Hematopoietic multipotent progenitor cell treated with erythropoietin and hydrocortisone succinate and interleukin-3 and kit ligand, for 4 days (in vitro differentiated cells): ENCODE data around the gene ERFL.

Experiments used
- DNase-seq: peaks from one replicate; pipeline ENCODE4 v3.0.0-alpha.2; 2015

ERFL gene

GRCh38 chr19:41912899-41913537, 15.2 kb downstream of the ERFL start:
- no peak for DNase-seq

DNA sequence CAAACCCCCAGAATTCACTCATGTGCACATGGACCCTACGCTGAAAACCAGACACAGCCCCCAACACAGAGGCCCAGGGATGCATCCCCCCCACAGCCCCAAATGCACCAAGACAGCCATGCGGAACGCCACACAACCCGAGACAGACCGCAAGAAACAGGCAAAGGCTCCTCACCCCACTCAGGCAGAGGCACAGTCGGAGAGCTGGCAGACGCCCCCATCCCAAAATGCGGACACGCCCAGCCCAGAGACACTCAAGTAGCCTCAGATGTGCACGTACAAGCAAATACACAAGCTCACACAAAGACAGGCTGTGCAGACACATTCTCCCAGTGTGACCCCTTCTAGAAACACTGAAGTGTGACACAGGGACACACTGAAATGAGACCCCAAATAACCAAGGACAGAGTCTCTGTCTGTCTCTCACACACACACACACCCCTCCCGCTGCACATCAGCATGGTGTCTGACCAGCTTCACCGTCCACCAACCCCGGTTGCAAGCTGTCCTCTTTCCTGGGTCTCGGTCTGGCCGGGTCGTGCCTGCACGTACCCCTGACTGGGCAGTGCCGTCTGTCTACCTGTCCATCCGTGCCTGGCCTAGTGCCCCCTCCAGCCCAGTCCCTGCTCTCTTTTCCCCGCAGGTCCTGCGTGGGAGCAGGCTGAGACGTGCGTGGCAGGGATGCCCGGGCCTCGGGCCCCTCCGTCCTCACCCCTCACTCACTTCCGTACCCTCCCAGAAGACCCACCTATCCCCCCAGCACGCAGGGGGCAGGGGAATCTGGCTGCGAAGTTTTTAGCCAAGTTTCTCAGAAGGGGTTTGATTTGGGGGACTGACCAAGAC, 16.1 kb downstream of the ERFL start:
- DNase-seq: no peak

DNA sequence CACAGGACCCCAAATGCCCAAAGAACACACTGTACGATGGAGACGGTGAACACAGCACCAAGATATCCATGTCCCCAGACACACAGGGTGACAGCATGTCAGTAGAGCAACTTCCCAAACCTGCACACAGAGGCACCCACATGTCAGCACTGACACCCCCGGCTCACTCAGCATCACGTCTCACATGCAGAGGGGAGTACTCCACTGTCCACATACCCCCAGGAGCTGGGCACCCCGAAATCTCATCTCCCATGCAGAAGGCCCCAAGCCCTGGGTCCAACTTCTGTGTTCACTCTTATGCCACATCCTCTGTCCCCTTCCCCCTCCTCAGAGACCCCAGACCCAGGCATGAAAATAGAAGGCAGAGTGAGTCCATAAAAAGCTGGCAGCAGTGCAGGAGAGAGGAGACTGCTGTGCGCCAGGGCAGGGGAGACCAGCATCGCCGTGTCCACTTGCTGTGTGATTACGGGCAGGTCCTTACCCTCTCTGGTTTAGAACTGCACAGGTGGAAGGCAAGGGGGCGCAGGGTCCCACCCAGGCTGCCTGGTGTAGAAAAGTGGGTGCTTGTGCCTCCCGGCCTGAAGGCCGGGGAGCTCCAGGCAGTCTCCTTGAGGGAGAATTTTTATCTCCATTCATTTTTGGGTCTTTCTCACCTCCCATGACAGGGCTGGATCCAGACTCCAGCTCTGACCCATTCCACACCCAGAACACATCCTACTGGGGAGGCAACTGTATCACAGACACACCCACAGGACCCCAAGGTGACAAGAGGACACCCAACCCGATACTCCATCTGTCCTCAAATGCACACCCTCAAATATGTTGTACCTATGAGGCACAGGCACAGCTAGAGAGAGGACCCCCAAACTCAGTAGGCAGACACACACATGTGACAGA, 17.0 kb downstream of the ERFL start:
- DNase-seq: no peak

DNA sequence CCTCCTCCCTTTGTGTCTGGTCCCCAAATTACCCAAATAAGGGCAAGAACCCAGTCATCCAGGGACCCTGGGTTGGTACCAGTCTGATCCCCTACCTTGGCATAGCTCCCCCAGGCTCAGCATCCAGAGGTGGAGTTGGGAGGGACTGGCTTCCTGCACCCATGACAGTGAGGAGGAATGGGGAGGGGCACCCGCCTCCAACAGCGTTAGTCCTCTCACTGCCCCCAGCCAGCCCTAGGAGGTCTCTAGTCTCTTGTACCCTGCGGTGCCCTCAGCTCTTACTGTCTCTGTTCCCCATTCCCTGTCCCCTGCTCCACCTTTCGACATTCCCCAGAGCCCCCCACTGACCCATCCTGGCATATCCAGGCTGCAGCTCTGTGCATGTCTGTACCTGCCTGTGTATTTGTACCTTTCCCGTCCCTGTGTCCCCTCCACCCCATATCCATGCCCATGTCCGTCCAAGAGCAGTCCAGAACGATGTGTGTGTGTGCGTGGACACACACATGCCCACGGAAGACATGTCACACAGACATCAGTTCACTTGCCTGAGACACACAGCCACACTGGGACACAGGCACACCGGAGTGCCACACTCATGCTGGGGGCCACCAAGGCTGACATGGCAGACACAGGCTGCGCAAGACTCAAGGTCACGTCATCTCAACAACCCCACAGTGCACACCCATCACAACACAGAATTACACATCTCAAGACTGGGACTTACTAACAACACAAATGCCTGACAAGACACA, 17.8 kb downstream of the ERFL start:
- no peak for DNase-seq

- no peak for DNase-seq
These were observed 18.5 kb downstream of the ERFL start for GRCh38 chr19:41909706-41910105.

DNA sequence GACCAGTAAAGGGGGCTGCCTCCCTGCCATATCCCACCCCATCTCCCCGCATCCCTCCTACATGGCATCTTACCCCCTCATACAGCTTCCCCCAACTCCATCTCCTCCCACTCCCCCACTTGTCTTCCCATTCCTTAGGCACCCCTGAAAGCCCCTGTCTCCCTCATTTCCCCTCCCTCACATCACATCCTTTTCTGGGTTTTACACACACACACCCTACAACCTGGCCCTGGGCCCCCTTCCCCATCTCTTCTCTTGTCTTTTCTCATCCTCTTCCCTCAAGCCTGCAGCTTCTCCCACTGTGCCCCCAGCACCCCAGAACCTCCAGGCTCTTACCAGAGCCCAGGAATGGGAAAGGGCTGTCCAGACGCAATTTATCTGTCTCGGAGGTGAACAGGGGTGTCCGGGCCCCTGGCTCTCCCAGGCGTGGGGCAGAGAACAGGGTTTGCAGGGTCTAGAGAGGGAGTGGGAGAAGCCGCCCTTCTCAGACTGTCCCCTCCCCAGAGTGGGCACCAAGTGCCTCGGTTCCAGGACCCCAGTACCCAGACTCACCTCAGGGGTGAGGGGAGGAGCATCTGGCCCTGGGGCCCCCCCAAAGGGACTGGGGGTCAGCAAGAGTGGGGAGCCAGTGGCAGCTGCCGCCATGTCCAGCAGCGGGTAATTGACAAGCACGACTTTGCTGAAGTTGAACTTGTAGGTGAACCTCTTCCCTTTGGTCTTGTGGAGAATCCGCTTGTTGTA, 19.4 kb downstream of the ERFL start:
- DNase-seq: no peak

- no peak for DNase-seq
These were observed 20.1 kb downstream of the ERFL start for GRCh38 chr19:41907994-41908615.

DNA sequence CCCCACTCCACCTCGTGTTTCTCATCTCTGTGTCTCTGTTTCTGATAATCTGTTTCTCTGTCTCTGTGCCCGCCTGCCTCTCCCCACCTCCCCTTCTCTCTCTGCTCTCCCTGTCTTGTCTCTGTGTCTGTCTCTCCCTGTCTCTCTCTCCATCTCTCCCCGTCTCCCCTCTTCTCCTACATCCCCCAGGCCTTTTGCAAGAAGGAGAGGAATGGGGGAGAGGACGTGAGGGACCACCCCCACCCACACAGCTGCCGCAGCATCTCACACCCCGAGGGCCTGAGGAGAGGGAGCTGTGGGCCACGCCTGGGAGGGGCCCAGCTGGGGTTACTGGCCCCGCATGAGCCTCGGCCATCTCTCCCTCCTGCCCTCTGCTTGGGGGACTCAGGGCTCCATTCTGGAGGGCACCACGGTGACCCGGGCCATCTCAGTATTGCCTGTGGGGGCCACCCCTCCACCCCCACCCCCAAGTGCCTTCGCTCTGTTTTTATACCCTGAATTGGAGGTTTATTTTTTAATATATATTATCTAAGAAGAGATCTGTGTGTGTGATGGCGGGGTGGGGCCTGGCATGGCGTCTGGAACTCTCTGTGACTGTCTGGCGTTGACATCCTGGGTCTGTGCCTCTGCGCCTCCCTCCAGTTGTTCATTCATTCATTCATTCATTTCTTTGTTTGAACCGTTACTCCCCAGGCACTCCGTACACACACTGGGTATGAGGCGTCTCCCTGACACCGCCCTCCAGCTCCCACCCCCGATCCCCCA, 21.2 kb downstream of the ERFL start:
- DNase-seq: no peak

DNA sequence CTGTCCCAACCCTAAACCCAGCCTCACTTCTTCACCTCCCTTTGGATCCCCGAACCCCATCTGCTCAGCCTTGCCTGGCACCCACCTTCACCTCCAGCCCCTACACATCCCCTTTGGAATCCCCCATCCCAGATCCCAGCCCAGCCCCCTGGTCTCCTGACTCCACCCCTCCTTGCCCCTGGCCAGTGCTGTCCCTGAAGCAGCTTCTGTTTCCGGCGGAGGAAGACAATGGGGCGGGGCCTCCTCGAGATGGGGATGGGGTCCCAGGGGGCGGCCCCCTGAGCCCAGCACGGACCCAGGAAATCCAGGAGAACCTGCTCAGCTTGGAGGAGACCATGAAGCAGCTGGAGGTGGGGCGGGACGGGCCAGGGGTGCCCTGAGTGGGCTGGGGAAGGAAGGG, 22.0 kb downstream of the ERFL start:
- no peak for DNase-seq

- no peak for DNase-seq
These were observed 22.8 kb downstream of the ERFL start for GRCh38 chr19:41905273-41906002.

- DNase-seq: no peak
These were observed 24.0 kb downstream of the ERFL start for GRCh38 chr19:41904118-41904870.

DNA sequence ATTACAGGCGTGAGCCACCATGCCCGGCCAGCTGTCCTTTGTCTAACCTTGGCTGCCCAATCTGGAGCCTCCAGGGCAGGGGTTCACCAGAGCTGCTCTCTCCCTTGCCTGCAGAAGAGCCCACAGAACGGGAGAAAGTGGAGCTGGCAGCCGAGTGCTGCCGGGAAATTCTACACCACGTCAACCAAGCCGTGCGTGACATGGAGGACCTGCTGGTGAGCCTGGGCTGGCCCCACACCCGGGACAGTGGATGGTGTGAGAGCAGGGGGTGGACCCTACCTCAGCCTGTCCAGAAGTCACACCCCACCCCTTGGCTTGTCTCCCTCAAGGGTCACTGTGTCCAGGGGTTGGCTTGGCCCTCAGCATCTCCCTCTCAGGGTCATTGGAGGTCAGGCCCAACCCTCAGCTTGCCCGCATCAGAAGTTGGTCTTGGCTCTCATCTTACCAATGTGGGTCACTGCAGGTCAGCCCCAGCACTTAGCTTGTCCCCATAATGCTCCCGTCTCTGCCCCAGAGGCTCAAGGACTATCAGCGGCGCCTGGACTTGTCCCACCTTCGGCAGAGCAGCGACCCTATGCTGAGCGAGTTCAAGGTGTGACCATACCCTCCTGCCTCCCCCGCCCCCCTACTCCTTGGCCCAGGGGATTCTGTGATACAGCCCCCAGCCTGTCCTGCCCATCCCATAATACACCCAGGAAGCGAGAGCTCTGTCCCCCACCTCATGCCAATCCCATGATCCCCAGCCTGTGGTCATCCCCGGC, 24.9 kb downstream of the ERFL start:
- DNase-seq: no peak

DNA sequence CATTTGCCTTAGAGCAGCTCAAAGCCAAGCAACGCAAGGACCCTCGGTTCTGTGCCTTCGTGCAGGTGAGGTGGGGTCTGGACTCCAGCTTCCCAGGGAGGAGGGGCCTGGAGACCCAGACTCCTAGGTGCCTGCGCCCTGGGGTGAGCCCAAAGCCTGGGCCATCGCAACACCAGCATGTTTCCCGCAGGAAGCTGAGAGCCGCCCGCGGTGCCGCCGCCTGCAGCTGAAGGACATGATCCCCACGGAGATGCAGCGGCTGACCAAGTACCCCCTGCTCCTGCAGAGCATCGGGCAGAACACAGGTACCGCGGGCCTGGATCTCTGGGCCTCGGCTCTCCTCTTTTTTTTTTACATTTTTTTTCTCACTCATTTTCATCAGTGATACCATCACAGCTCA, 25.7 kb downstream of the ERFL start:
- no peak for DNase-seq

DNA sequence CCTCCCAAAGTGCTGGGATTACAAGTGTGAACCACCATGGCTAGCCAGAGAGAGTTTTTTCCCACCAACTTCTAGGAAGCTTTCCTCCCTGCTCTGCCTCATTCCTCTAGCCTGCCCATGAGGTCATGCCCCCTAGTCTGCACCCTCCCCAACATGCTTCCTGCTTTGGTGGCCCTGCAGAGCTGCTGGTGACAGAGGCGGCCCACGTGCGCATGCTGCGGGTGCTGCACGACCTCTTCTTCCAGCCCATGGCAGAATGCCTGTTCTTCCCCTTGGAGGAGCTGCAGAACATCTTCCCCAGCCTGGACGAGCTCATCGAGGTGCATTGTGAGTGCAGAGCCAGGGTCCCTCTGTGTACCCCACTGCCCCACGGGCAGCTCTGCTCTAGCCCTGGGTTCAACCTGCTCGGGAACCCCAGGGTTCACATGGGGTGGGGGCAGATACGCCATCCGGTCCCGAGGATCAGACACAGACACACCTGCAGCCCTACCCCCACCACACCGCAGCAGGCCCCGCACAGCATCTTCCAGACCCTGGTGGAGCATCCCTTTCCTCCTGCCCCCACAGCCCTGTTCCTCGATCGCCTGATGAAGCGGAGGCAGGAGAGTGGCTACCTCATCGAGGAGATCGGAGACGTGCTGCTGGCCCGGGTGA, 26.4 kb downstream of the ERFL start:
- DNase-seq: no peak

DNA sequence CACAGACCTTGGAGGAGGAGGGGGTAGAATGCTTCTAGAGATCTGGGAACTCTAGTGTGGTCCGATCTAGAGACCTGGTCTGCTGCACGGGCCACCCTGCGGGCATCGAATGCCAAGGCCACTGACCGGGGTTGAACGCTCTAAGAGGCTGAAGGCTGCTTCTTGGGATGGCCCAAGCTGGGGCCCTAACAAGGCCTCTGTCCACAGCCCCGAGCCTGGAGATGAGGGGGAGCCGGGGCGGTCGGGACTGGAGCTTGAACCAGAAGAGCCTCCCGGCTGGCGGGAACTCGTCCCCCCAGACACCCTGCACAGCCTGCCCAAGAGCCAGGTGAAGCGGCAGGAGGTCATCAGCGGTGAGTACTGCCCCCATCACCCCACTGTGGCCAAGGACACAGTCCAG, 30.0 kb downstream of the ERFL start:
- no peak for DNase-seq

GRCh38 chr19:41897820-41898219, 30.4 kb downstream of the ERFL start:
- no peak for DNase-seq

GRCh38 chr19:41897181-41897580, 31.1 kb downstream of the ERFL start:
- no peak for DNase-seq

DNA sequence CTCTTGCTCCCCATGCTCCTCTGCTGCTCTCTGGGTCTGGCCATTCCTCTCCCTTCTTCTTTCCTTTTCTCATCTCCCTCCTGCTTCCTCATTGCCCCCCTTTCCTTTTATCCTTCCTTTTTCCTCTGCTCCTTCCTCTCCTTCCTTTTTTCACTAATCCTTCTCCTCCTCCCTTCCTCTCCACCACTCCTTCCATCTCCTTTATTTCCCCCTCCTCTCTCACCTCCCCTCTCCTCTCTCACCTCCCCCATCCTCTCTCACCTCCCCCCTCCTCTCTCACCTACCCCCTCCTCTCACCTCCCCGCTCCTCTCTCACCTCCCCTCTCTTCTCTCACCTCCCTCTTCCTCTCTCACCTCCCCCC, 31.7 kb downstream of the ERFL start:
- no peak for DNase-seq
